ENCODE measurements around the gene ACTR1A. TPM values are rescaled to one million over a fixed set of nuclear protein-coding genes. Genes with fewer than 3 reads are reported as not detected.
A peak's percentile ranks its signal among the peaks of the same experiment; 100 is the strongest.
"Not testable (repeated sequence)": the region's sequence is repeated elsewhere in the genome, so short reads cannot be mapped to it uniquely, and the experiment has no call there.

ACTR1A gene
- total RNA-seq, 1 donor from 2014 or later, result 101 TPM

DNA sequence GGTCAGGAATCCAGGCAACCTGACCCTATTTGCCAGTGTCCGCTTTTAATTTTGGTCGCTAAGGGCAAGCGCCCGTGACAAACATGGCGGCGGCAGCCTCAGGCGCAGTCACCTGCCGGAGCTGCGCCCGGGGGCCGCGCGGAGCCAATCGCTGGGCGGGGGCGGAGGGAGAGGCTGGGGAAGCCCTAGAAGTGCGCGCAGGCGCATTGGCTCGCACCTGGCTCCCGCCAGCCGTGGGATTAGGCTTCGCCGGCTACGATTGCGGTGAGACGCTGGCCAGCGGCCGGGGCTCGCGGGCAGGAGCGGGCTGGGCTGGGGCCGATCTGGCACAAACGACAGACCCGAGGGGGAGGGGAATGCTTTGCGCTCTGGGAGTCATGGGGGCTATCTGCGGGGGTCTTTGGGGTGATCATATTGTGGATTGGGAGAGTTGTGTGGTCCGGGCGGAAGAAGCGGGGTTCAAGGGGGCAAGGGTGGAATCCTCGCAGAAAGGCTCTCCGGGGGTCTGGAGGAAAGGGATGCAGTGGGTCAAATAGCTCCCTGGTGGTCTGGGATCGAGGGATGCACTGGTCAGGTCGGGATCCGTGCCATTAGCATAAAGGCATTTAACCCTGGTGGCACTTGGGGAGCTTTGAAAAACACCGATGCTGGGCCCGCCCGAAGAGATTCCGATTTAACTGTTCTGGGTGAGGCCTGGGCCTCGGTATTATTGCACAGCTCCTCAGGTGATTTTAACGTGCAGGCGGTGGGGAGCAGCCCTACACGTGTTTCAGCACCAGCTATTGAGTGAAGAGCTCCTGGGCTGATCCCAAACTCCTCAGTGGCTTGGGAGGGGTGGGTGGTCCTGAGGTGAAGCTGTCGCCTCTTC is 41.1 kb downstream of the ACTR1A start:
- intact Hi-C loops (cut with micrococcal nuclease), result no loop called here
- peak; percentile 97 for DNase-seq
- ATAC-seq, result peak; percentile 98

DNA sequence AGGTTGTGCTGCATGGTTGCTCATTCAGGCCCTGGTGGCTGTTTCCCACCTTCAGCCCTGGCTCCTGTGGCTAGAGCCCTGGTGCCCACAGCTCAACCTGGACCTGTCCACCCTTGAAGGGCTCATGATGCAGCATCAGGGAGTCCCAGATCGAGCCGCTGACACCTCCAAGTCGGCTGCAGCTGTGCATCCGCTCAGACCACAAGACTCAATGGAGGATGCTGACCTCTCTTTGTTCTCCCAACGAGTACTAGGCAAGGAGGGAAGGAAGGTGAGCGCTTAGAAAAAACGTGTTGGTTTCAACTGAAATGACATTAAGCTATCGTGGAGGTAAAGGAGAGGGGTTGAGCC is 41.7 kb downstream of the ACTR1A start:
- intact Hi-C loops (cut with micrococcal nuclease), result no loop called here
- ATAC-seq (peak; percentile 6), DNase-seq (no peak)

DNA sequence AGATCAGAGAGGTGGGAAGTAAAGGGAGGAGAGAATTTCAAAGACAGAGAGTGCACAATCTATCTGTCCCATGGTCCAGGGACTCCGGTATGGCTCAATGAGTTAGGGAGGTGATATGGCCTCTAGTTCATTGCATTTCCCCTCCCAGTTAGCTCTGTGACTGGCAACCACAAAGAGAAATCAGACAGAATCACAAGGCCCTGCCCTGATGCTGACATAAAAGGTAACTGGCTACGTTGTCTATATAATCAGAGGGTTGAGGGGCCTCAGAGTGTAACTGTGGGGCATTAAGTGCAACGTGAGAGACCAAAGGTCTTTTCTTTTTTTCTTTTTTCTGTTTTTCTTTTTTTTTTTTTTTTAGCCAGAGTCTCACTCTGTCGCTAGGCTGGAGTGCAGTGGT is 43.9 kb downstream of the ACTR1A start:
- intact Hi-C loops (cut with micrococcal nuclease), result no loop called here
- DNase-seq (no peak), ATAC-seq (no peak)

DNA sequence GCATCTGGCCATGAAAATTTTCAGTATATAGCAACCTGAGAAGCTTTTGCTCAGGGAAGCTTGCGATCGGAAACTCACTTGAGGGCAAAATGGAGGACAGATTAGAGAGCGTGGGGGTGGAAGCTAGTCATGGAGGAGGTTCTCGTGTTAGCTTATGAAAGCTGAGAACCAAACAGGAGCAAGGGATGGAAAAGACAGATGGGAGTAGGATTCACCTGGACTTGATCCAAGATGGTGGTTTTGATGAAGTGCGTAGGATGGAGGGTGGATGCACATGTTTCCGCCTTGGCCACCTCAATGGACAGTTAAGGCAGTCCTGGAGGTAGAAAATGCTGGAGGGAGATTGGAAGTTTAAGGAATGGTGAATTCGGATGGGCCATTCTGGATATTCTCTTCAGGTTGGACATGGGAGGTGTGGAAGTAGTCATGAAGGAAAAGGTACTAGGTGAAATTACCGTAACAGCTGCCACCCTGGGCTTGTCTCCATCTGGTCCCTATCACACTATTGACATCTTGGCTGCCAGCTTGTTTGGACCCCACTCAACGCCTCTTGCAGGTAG is 44.8 kb downstream of the ACTR1A start:
- no peak for ATAC-seq
- intact Hi-C loops (cut with micrococcal nuclease), result no loop called here

DNA sequence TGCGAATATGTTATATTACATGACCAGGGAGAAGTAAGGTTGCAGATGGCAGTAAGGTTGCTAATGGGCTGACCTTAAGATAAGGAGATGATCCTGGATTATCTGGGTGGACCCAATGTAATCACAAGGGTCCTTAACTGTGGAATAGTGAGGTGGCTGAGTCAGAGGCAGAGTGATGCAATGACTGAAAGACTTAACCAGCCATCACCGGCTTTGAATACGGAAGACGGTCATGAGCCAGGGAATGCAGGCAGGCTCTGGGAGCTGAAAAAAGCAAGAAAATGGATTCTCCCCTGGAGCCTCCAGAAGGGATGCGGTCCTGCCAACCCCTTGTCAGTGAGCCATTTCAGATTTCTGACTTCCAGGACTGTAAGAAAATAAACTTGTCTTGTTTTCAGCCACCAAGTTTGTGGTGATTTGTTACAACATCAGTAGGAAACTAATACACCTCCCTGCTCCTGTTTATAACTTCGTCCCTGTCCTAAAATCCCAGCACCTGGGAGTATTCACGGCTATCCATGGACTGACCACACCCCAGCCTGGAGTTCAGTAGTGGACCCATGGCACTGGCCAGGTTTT is 46.5 kb downstream of the ACTR1A start:
- DNase-seq (no peak), ATAC-seq (no peak)
- intact Hi-C loops (cut with micrococcal nuclease), result no loop called here

More for the DNA sequence above, 44.8 kb downstream of the ACTR1A start:
- no peak for DNase-seq

DNA sequence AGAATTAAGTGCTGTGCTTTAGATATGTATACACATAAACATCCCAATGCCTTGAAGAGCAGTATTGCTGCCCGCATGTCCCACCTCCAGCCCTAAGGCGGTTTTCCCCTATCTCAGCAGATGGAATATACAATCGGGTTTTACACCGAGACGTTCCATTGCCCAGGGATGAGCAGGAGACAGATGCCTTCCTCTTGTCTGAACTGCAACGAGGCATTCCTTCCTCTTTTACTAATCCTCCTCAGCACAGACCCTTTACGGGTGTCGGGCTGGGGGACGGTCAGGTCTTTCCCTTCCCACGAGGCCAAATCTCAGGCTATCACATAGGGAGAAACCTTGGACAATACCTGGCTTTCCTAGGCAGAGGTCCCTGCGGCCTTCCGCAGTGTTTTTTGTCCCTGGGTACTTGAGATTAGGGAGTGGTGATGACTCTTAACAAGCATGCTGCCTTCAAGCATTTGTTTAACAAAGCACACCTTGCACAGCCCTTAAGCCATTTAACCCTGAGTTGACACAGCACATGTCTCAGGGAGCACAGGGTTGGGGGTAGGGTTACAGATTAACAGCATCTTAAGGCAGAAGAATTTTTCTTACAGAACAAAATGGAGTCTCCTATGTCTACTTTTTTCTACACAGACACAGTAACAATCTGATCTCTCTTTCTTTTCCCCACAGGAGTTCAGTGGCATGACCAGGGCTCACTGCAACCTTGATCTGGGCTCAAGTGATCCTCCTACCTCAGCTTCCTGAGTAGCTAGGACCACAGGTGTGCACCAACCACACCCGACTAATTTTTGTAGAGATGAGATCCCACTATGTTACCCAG is 47.6 kb downstream of the ACTR1A start:
- intact Hi-C loops (cut with micrococcal nuclease); ATAC-seq; DNase-seq: not testable (repeated sequence)

DNA sequence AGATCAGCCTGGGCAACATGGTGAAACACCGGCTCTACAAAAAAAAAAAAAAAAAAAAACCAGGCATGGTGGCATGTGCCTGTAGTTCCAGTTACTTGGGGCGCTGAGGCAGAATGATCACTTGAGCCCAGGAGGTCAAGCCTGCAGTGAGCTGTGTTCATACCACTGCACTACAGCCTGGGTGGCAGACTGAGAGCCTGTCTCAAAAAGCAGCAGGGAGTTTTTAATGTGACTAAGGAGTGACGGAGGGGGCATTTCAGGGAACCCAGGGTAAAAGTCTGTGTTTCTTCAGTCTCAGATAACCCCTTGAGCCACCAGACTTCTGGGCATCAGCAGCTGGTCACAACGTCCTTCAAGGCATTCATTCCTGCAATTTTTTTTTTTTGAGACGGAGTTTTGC is 49.0 kb downstream of the ACTR1A start:
- DNase-seq (no peak), ATAC-seq (no peak)
- intact Hi-C loops (cut with micrococcal nuclease), result no loop called here

DNA sequence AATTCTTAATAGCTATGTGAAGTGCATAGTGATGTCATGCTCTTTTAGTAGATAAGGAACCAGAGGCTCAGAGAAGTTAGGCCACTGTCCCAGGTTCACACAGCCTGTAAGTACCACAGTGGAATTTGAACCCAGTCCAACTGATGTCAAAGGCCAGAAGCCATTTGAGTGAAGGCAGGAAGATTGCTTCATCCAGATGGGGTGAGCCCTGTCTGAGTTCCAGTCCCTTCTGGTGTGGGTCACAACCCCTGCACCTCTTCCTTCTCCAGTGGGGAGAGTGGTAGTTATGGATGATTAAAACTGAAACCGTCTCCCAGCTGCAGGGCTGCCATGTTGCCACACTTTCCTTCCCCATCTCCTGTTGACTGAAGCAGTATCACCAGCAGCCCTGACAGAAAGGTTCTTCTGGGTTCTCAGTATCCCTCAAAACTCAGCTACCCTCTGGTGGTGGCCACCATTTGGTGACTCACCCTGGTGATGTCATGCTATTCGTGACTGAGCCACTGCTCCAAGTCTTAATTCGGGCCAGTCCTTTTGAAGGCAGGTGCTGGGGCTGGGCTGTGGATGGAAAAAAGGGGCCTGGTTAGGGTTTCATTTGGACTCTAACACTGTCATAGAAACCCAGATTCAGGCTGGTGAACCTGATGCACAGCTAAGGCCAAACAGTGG is 49.7 kb downstream of the ACTR1A start:
- peak; percentile 23 for ATAC-seq
- intact Hi-C loops (cut with micrococcal nuclease), result no loop called here
- no peak for DNase-seq

DNA sequence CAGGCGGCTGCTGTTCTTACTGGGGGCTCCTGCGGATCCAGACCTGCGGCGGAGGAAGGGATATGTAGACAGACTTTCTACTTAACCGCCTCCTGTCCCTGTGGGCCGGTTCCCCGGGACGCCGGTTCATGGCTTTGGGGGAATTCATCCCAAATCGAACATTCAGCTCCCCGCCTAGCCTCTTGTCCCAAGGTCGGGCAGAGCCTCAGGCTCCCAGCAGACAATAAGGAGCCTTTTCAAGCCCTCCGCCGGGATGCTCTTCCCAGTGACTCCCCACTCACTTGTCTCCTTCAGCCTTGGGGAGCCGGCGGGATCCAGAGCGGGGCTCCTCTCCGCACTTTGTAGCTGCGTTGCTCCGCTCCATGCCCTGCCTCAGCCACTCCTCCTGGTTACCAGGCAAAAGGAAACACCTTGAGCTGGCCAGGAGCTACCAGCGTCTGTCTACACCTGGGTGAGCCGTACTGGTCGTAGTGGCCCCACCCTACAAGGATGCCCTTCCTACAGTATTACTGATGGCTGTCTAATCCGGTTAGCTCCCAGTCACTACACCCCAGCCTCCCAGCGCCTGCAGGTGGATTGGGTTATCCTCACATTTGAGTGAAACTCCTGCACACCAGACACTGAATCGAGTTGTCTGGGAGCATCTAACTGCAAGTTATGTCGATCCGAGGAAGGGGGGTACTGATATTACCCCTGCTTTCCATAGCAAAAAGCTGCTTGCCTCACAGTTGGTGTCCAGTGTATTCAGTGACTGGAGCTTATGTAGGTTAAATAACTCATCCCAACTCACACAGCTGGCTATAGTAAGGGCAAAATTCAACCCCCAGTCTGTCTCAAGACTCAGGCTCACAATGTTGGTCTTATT is 51.2 kb downstream of the ACTR1A start, which contains the start of gene C10orf95:
C10orf95 (minus strand) TSS at position 439 of the 865 bp plus-strand sequence. CDS start 450 bp downstream, outside the sequence.
- DNase-seq (no peak), ATAC-seq (no peak)
- intact Hi-C loops (cut with micrococcal nuclease), result no loop called here

DNA sequence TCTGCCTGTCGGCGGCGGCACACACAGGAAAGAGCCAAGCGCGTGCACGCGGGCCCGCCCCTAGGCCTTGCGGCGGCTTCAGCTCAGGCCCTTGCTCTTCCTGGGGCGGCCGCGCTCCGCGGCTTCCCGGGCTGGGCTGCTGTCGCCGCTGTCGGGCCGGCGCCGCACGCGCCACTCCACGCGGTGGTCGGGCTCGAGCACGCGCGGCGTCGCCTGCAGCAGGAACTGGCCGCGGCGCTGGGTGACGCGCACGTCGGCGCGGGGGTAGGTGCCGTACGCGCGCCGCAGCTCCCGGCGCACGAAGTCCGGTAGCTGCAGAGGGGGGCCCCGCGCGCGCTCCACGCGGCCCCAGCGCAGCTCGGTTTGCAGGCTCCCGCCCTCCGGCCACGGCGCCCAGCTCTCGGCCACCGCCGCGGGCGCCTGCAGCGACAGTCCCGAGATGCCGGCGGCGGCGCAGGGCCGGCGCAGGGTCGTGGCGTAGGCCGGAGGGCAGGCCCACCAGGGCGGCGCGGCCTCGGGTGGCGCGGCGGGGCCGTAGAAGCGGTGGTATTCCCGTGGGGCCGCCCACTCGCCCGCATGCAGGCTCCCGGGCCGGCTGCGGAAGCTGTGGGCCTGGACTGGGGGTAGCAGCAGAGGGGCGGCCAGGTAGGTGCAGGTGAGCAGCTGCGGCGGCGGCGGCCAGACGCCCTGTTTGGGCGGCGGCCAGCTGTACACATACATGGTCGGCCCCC is 52.0 kb downstream of the ACTR1A start:
- ATAC-seq (peak; percentile 94), DNase-seq (peak; percentile 93)
- intact Hi-C loops (cut with micrococcal nuclease), result no loop called here

DNA sequence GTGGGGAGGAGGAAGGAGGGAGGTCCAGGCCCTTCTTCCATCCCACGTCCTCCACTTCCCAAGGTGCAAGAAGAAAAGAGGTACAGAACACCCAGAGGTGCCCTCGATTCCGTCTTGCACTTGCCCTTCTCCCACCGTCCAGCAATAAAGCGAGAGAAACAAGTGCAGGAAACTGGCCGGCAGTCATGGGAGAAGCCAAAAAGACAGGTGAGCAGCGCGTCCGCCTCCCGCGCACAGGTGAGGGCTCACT is 52.5 kb downstream of the ACTR1A start:
- DNase-seq (no peak), ATAC-seq (no peak)
- intact Hi-C loops (cut with micrococcal nuclease), result no loop called here

DNA sequence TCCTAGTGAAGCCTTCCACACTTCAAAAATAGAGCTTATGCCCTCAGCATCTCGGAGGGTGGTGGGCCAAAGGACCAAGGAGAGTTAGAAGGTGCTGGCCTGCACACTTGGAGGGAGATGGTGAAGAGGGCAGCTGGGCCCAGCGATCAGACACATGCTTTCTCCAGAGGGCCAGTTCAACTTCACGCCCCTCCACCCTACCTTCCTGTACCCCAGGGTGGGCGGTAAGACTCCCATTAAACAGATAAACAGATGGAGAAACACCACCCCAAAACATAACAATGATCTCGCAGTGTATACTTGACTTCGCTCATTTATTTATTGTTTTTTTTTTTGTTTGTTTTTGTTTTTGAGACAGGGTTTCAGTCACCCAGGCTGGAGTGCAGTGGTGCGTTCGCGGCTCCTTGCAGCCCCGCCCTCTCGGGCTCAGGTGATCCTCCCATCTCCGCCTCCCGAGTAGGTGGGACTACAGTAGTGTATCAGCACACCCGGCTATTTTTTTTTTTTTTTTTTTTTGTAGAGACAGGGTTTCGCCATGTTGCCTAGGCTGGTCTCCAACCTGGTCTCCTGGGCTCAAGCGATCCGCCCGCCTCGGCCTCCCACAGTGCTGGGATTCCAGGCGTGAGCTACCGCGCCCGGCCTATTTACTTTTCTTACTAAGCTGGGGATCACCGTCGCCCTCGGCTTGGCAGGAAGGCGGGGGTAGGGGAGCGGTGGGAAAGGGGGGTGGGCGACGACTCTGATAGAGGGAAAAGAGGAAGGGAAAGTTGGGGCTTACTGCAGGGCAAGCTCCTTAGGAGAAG is 53.0 kb downstream of the ACTR1A start:
- peak; percentile 64 for ATAC-seq
- peak; percentile 75 for DNase-seq
- intact Hi-C loops (cut with micrococcal nuclease), result no loop called here

DNA sequence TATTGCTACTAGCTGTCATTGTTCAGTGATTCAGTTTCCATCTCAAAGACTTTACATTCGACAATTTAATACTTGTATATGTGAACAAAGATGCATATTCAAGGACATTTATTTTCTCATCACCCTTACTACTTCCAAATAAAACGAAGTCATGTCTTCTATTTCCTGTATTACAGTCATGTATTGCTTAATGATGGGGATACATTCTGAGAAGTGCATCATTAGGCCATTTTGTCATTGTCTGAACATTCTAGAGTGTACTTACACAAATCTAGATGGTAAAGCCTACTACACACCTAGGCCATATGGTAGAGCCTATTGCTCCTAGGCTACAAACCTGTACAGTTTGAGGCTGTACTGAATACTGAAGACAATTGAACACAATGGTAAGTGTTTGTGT is 57.7 kb downstream of the ACTR1A start:
- ATAC-seq (no peak), DNase-seq (no peak)
- intact Hi-C loops (cut with micrococcal nuclease), result no loop called here

DNA sequence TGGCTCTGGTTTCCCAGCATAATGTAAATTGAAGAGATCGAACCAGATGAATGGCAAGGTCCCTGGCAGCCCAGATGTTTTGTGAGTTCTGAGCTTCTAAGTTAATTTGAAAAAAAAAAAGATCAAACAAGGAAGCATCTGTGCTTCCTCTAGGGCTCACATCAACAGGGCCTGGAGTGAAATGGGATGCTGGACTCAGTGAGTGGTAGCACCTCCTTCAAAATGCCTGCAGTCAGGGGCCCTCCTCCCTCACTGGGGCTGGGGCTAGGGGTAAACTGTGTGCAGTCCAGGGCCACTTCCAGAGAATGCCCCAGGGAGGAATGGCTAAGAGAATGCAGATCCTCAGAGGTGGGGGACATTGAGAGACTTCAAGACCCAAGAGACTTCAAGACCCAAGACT is 64.1 kb downstream of the ACTR1A start:
- ATAC-seq (no peak), DNase-seq (no peak)
- intact Hi-C loops (cut with micrococcal nuclease), result no loop called here

DNA sequence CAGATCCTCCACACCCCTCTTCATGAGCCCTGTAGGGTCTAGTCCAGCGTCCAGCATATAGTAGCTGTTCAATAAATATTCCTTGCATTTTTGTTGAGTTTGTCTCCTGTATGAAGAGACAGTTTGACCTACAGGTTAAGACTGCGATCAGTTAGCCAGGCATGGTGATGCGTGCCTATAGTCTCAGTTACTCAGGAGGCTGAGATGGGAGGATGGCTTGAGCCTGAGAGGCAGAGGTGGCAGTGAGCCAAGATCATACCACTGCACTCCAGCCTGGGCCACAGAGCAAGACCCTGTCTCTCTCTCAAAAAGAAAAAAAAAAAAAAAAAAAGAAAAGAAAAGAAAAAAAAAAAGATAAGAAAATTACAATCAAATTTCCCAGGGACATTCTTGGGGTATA is 65.0 kb downstream of the ACTR1A start:
- no peak for ATAC-seq
- no peak for DNase-seq
- intact Hi-C loops (cut with micrococcal nuclease), result no loop called here

DNA sequence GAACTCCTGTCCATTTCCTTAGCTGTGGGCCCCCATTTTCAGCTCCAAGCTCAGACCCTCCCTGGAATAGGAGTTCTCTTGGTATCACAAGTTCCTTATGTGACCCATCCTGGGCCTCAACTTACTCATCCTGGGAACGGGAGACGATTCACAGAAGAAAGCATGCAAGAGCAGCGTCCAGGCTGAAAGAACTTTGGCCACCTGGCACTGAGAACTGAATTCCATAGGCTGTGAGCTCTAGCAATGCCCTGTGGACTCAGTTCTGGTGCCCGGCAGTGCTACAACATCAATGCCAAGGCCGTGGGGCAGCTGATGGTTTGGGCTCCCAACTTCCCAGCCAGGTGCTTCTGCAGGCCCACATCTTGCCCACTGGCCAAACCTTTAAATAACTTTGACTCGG is 66.2 kb downstream of the ACTR1A start:
- DNase-seq (no peak), ATAC-seq (no peak)
- intact Hi-C loops (cut with micrococcal nuclease), result no loop called here
